ENCODE data around the gene HCFC2.
"Not testable (repeated sequence)": the region's sequence is repeated elsewhere in the genome, so short reads cannot be mapped to it uniquely, and the experiment has no call there.

HCFC2 gene

DNA sequence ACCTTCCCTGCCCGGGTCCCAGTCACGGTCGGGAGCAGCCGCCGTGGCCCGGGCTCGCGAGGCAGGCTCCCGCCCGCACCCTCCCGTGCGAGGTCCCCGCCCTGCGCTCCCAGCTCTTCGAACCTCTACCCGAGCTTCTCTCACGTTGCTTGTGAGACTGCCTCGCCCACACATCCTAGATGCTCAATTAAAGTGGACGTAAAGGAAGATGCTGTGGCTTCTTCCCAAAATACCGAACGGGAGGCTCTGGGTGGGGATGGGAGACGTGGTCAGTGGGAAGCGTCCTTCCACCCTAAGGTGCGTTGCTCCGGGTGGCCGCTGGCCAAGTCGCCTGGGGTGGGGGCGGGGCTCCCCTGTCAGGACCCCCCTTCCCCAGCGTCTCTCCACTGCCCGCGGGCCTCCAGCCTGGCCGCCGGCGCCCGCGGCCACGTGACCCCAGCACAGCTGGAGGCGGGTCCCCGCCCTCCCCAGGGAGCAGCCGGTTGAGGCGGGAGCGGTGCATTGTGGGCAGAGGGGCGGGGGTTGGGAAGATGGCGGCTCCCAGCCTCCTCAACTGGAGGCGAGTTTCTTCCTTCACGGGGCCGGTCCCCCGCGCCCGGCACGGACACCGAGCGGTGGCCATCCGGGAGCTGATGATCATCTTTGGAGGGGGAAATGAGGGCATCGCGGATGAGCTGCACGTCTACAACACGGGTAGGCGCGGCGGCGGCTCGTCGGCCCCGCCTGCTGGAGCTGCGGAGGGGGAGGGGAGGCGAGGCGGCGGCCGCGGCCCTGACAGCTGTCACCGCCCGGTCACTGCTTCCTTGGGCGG, at the start of gene HCFC2:
HCFC2 (plus strand) TSS at position 501 of the 811 bp plus-strand sequence; CDS start at position 531, 30 bp downstream.
- DNase-seq (ENCODE audit: low read depth, low spot score), result peak; percentile 88

DNA sequence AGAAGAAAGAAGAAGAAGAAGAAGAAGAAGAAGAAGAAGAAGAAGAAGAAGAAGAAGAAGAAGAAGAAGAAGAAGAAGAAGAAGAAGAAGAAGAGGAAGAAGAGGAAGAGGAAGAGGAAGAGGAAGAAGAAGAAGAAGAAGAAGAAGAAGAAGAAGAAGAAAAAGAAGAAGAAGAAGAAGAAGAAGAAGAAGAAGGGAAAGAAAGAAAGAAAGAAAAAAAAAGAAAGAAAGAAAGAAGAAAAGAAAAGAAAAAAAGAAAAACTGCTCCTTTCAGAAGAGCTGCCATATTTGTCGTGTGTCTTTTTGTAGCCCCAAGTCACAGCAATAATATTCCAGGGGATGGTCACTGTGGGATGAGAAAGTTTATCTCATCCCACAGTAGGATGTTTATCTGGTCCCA, 42.5 kb upstream of the HCFC2 start:
- not testable (repeated sequence) for DNase-seq (ENCODE audit: low read depth, low spot score)

DNA sequence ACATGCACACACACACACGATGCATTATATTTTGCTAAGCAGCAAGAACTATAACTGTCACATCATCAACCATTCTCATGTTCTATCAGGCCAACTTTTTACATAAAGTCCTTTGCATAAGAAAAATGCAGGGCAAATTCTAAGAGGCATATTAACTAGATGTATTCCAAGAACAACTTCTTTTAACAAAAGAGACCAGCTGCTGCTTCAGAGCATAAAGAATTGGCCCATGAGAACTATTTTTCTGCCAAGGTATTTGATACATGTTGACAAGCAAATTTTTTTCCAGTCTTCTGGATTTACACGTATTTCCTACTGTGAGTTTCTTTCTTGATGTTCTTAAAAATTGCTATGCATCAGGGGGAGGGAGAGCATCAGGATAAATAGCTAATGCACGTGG, 41.5 kb upstream of the HCFC2 start:
- no peak for DNase-seq (ENCODE audit: low read depth, low spot score)

DNA sequence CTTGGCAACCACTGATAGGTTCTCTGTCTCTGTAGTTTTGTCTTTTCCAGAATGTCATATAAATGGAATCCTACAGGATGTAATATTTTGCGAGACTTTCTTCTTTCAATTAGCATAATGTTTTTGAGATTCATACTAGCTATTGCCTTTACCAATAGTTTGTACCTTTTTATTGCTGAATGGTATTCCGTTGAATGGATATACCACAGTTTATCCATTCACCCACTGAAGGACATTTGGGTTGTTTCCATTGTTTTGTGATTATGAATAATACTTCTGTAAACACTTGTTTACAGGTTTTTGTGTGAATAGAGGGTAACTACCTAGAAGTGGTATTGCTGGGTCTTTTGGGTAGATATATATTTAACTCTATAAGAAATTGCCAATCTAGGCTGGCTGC, 40.6 kb upstream of the HCFC2 start:
- DNase-seq (ENCODE audit: low read depth, low spot score), result no peak

DNA sequence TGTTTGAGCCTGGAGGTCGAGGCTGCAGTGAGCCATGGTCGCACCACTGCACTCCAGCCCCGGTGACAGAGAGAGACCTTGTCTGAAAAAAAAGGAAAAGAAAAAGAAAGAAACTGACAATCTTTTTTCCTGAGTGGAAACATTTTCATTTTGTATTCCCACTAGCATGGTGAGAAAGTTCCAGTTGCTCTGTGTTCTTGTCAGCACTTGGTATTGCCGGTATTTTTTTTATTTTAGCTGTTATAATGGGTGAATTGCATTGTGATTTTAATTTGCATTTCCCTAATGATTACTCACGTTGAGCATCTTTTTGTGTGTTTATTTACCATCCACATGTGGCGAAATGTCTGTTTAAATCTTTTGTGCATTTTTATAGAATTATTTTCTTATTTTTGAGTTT, 40.0 kb upstream of the HCFC2 start:
- DNase-seq (ENCODE audit: low read depth, low spot score), result no peak

DNA sequence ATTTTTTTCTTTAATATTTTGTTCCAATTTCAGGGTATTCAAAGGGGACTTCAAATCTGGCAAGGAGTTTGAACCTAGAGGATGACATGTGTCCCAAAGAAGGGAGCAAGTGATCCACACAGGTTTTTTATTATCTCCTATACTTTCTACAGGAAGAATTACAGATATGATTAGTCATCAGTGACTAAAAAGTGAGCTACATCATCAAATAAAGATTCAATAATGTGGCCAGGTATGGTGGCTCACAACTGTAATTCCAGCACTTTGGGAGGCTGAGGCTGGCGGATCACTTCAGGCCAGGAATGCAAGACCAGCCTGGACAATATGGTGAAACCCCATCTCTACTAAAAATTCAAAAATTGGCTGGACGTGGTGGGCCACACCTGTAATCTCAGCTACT, 38.6 kb upstream of the HCFC2 start:
- DNase-seq (ENCODE audit: low read depth, low spot score), result no peak

DNA sequence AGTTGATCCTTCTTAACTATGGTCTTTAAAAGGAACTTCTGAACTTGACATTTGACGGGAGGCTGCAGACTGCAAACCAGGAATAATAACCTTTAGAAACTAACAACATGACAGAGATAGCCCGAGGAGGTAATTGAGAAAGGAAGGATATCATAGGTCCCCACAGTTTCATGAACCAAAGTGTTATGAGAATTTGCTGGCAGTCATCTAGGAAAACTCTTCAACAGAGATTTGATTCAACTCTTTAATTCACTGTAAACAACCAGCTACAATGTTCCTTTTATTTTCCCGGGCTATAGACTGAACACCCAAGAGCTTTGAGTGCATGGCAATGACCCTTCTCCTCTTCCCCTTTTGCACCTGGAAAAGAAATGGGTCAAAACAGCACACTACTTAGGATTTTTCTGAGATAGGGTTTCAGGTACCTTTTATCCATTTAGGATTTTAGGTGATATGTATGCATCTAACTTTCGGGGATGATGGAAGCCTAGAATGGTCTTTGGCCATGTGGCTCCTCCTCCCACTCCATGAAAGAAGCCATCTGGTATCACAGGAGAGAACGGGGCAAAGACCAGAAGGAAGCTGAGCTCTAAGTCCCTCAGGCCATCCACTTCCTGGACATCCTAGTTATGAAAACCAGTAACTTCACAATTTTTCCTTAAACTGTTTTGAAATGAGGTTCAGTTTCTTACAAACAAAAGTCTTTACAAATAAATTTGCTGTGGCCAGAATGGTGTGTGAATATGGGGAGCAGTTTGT, 37.3 kb upstream of the HCFC2 start:
- no peak for DNase-seq (ENCODE audit: low read depth, low spot score)

DNA sequence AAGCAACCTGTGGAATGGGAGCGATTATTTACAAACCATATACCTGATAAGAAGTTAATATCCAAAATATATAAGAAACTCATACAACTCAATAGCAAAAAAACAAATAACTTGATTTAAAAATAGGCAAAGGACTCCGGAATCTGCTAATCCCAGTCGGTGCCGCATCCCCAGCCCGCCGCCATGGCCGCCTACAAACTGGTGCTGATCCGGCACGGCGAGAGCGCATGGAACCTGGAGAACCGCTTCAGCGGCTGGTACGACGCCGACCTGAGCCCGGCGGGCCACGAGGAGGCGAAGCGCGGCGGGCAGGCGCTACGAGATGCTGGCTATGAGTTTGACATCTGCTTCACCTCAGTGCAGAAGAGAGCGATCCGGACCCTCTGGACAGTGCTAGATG, 33.7 kb upstream of the HCFC2 start:
- DNase-seq (ENCODE audit: low read depth, low spot score), result not testable (repeated sequence)

DNA sequence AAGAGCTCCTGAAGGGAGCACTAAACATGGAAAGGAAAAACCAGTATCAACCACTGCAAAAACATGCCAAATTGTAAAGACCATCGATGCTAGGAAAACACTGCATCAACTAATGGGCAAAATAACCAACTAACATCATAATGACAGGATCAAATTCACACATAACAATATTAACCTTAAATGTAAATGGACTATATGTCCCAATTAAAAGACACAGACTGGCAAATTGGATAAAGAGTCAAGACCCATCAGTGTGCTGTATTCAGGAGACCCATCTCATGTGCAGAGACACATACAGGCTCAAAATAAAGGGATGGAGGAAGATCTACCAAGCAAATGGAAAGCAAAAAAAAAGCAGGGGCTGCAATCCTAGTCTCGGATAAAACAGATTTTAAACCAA, 28.2 kb upstream of the HCFC2 start:
- not testable (repeated sequence) for DNase-seq (ENCODE audit: low read depth, low spot score)

DNA sequence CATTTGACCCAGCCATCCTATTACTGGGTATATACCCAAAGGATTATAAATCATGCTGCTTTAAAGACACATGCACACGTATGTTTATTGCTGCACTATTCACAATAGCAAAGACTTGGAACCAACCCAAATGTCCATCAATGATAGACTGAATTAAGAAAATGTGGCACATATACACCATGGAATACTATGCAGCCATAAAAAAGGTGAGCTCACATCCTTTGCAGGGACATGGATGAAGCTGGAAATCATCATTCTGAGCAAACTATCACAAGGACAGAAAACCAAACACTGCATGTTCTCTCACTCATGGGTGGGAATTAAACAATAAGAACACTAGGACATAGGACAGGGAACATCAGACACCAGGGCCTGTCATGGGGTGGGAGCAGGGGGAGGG, 24.6 kb upstream of the HCFC2 start:
- DNase-seq (ENCODE audit: low read depth, low spot score), result not testable (repeated sequence)

DNA sequence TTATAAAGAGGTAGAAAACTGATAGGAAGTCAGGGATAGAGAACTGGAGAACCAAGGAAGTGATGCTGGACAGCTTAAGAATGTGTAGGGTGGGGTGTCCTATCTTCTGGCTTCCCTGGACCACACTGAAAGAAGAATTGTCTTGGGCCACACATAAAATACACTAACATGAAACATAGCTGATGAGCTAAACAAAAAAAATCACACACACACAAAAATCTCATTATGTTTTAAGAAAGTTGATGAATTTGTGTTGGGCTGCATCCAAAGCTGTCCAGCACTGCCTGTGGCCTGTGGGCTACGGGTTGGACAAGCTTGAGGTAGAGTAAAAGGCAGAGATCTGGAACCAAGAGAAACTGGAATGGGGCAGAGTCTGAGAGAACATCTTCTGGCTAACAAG, 21.8 kb upstream of the HCFC2 start:
- no peak for DNase-seq (ENCODE audit: low read depth, low spot score)

DNA sequence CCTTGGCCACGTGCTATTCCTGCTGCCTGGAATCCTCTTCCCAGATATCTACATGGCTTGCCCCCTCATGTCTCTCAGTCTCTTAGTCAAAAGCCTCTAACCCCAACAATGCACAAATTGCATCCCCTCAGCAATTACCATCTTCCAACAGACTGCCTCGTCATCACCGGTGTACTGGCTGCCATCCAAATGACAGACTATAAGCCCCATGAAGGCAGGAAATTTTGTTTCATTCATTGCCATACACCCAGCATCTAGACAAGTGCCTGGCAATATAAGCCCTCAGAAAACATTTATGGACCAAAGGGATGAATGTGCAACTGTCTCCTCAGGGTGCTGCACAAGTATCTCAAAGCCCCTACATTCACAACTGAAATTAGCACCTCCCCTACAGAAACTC, 20.2 kb upstream of the HCFC2 start:
- no peak for DNase-seq (ENCODE audit: low read depth, low spot score)

DNA sequence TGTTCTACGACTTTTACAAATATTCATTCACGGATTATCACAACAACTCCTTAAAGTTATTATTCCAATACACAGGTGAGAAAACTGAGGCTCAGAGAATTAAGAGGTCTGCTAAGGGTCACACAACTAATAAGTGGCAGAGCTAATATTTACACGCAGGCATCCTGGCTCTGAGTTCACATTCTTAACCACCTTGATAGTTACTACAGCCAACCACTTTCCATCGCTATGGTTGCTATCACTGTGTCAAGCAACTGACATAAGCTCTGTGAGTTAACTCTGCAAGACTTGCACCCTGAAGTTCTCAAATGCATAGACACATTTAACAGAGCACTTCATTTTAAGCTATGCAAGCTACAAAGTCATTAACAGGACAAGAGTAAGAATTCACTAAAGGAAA, 18.0 kb upstream of the HCFC2 start:
- DNase-seq (ENCODE audit: low read depth, low spot score), result no peak

DNA sequence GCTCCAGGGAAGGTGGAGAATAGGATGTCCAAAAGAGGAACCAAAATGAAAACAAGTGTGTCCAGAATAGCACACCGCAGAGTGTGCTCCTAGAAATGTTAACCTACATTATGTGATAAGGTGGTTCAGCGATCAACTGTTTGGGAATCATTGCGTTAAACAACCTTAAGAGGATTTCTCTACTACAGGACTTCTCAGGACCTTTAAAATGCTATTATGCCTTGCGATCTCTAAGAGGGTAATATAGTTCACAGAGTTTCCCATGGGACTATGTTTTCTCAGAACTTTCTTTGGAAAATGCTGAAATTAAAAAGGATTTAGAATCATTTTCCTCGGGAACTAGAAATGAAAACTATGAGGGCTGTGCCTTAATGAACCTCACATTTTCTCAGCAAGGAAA, 16.2 kb upstream of the HCFC2 start:
- no peak for DNase-seq (ENCODE audit: low read depth, low spot score)

DNA sequence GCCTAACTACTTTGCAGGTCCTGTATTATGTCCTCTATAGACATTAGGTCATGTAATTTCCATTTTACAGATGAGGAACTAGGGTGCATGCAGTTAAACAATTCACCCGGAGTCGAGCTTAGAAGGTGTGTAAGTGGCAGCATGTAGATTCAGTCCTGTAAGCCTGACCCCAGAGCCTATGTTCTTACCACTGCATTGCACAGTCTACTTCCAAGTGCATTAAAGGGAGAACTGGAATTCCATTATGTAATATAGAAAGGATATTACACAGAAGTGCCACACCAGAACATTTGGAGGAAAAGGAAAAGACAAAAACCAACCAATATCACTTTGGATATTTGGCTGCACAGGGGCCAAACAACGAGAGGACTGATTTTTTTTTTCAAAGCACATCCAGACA, 15.5 kb upstream of the HCFC2 start:
- no peak for DNase-seq (ENCODE audit: low read depth, low spot score)

DNA sequence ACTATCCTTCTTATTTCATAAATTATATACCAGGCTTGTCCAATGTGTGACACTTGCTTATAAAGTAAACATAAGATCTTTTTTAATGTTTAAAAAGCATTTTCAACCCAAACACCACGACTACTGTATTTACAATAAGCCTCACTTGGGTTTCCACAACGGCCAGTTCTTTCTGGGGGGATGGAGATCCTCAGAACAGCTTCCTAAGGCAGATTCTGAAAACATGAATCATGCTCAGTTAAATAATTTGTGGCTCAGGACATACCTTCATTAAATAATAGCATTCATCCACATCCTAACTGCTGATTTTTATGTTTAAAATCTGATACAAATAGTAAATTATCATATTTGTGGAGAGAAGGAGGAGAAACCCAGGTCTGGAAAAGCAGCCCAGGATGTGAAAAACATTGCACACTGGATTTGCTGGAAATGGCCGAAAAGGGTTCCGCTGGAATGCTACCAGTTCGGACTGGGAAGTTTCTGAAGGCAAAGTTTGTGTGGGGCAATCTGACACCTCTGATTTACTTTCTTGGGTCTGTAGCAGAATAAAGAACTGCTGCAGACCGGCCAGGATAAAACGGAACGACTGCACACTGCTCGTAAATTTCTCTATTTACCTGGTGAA, 14.9 kb upstream of the HCFC2 start:
- DNase-seq (ENCODE audit: low read depth, low spot score), result no peak

DNA sequence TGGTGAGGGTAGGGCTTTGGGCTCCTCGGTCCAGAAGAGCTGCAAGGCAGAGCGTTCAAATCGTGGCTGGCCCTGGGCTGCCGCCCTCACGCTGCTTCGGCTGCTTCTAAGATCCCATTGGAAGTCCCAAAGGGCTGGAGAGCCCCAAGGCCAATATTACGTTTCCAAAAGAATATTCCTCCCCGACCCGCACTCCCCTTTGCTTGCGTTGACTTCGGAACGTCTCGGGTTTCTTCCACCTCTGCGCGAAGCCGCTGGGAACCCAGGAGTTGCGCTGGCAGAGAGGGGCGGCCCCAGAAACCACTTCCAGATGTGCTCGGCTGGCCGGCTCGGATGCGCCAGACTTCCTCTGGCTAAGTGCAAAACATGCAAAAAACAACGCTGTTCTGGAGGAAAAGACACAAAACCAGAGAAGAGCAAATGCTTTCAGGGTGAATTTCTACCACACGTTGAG, 14.4 kb upstream of the HCFC2 start, which contains the start of gene GLT8D2:
GLT8D2 (minus strand) TSS at position 285 of the 454 bp plus-strand sequence. CDS start 30,539 bp downstream, outside the sequence.
- peak; percentile 61 for DNase-seq (ENCODE audit: low read depth, low spot score)

DNA sequence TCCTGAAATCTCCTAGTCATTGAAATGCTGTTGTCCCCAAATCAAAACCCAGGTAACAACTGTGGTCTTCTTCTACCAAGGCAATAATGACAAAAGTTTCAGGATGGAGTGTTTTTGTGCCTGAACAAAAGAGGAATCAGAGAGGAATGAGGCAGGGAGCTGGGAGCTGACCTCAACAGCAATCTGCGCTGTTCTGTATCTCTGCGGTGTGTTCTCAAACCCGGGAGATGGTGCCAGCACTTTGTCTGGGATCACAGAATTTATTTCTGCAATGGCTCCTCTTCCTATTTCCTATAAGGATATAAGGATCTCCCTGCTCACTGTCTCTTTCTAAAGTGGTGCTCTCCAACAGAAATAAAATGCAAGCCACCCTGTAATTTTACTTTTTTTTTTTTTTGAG, 13.9 kb upstream of the HCFC2 start:
- no peak for DNase-seq (ENCODE audit: low read depth, low spot score)

DNA sequence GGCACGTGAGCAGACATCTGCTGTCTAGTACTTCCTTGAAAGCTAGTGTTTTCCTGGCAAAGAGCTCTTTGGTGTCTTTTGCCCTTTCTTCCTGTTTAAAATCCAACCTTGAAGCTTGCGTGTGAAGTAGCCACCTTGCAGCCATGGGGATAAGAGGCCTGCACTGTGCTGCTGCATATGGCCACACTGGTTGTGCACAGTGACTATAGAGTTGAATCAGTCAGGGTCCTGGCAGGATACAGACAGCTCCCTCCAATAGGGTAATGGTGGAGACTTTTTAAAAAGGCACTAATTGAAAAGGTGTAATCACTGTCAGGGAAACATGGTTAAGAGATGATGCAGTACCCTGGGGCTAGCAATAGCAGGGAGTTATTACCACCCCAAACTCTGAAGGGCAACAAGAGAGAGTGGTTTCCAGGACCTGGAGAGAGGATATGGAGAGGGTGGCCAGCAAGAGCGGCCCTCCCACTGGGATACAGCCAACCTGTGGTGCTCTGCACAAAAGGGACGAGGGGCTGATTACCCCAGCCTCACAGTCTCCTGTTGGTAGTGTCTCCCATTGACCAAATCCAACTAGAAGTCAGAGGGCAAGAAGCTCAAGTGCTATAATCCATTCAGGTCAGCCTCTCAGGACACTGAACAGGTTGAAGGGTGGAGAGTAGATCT, 9.5 kb upstream of the HCFC2 start:
- peak; percentile 23 for DNase-seq (ENCODE audit: low read depth, low spot score)

DNA sequence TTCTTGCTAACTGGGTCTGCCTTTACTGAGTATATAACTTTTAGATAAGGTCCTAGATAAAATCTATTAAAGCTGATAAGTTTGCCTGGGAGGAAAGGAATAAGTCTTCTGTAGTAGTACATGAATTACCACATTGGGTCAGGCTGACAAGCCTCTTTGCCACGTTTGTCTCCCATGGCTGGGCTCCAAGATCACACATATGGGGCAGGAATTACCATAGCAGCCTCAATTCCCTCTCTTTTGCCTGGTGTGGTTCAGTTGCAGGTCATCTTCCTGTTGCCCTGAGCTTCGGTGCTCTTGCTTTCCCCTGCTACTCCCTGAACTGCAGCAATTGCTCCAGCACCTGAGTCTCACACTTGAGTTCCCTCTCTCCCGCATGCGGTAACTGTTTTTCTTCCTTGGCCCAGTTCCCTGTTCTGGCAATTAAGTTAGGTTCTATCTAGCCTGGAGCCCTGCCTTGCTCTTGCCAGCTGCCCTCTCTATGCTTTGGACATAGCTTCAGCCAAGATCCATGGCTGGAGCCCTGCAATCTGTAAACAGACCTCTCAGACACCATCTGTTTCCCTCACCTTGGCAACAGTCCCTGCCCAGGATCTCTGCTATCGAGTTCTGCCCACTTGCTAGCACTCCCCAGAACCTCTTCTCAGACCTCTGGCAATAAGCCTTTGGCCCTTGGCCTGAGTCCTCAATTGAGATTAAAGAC, 8.5 kb upstream of the HCFC2 start:
- DNase-seq (ENCODE audit: low read depth, low spot score), result no peak

DNA sequence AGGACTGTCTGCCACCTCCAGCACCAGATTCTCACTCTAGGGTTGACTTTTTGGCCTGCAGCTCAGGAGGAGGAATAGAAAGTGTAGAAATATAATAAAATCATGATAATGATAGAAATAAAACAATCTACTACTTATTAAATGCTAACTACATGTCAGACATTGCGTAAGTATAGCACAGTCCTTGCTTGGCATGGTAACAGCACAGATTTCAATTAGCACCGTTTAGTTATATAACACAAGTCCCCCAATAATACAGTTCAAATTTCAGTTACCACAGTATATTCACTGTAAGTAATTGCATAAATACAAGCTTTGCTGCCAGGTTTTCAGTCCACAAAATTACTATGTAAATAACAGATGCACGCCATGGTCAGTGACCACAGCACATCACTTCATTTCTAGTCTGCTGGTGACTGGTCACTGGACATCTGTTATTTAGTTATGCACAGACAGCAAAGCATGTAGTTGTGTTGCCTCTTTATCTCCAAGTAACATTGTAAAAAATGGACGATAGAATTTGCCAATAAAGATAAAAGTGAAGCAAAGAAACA, 7.8 kb upstream of the HCFC2 start:
- DNase-seq (ENCODE audit: low read depth, low spot score), result no peak

All from ELF-1 (cell line).